WTC11 (cell line): Measurements from ENCODE around the gene TXNRD1.
"Not testable (repeated sequence)": the region's sequence is repeated elsewhere in the genome, so short reads cannot be mapped to it uniquely, and the experiment has no call there.

ENCODE experiments used
- TF ChIP-seq, protein P1 (sequence below): fragments of 200-600 bp; IDR thresholded peaks from 2 replicates; pipeline ENCODE4 v1.8.0; 2022; ENCODE audit warnings: antibody characterized with exemption
- TF ChIP-seq, protein P2 (sequence below): sonication (generic); formaldehyde crosslinking; IDR thresholded peaks from 2 replicates; pipeline ENCODE4 v1.8.1; 2022; ENCODE audit warnings: missing genetic modification reagents, borderline replicate concordance

DNA sequence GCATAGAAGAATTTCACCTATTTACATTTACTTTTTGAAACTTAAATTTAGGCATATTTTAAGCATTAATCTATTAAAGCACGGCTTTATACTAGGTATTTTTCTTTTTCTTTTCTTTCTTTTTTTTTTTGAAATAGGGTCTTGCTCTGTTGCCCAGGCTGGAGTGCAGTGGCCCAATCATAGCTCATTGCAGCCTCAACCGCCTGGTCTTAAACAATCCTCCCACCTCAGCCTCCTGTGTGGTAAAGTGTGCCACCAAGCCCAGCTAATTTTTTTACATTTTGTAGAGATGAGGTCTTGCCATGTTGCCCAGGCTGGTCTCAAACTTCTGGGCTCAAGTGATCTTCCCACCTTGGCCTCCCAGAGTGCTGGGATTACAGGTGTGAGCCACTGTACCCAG lies 2.9 kb downstream of the TXNRD1 start:
- TF ChIP-seq, protein P1, sequence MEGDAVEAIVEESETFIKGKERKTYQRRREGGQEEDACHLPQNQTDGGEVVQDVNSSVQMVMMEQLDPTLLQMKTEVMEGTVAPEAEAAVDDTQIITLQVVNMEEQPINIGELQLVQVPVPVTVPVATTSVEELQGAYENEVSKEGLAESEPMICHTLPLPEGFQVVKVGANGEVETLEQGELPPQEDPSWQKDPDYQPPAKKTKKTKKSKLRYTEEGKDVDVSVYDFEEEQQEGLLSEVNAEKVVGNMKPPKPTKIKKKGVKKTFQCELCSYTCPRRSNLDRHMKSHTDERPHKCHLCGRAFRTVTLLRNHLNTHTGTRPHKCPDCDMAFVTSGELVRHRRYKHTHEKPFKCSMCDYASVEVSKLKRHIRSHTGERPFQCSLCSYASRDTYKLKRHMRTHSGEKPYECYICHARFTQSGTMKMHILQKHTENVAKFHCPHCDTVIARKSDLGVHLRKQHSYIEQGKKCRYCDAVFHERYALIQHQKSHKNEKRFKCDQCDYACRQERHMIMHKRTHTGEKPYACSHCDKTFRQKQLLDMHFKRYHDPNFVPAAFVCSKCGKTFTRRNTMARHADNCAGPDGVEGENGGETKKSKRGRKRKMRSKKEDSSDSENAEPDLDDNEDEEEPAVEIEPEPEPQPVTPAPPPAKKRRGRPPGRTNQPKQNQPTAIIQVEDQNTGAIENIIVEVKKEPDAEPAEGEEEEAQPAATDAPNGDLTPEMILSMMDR = not testable (repeated sequence)
- TF ChIP-seq, protein P2, sequence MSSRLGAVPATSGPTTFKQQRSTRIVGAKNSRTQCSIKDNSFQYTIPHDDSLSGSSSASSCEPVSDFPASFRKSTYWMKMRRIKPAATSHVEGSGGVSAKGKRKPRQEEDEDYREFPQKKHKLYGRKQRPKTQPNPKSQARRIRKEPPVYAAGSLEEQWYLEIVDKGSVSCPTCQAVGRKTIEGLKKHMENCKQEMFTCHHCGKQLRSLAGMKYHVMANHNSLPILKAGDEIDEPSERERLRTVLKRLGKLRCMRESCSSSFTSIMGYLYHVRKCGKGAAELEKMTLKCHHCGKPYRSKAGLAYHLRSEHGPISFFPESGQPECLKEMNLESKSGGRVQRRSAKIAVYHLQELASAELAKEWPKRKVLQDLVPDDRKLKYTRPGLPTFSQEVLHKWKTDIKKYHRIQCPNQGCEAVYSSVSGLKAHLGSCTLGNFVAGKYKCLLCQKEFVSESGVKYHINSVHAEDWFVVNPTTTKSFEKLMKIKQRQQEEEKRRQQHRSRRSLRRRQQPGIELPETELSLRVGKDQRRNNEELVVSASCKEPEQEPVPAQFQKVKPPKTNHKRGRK (CRISPR knock-in tag) = not testable (repeated sequence)
